Natural killer cell treated with Interleukin-12 subunit alpha and Interleukin-12 subunit beta and Interleukin-15 and Interleukin-18, amount 100 ng/mL, for 72 hours (primary cell): ENCODE results near the gene DSC2. TPM values are rescaled to one million over a fixed set of nuclear protein-coding genes. Genes with fewer than 3 reads are reported as not detected.
"Not testable (repeated sequence)": the region's sequence is repeated elsewhere in the genome, so short reads cannot be mapped to it uniquely, and the experiment has no call there.

Experiments used
- ATAC-seq, 2 donors: fragments of 150-1000 bp; cut with Tn5 transposase in 1 of 2; sonication (Bioruptor Pico), chemical (Tn5 transposase) in 1 of 2; 2 replicates each; pipeline ENCODE4 v1.10.0; 2021
- DNase-seq: peaks from one replicate; pipeline ENCODE4 v3.0.0; 2022; ENCODE audit warnings: low spot score
- H3K27ac Mint-ChIP-seq, 2 donors: 1 replicate in 1 of 2; 2 replicates in 1 of 2; pipeline ENCODE4 v1.8.0; 2022; ENCODE audit warnings: mixed read lengths in 2 of 2, mild to moderate bottlenecking in 1 of 2, moderate library complexity in 1 of 2
- H3K27me3 Mint-ChIP-seq, 2 donors: 1 replicate in 1 of 2; 2 replicates in 1 of 2; pipeline ENCODE4 v1.8.0; 2022; ENCODE audit warnings: mixed read lengths in 2 of 2
- H3K36me3 Mint-ChIP-seq: one replicate; pipeline ENCODE4 v1.8.0; 2022; ENCODE audit warnings: mixed read lengths
- H3K4me1 Mint-ChIP-seq, 2 donors: 1 replicate in 1 of 2; 2 replicates in 1 of 2; pipeline ENCODE4 v1.8.0; 2022; ENCODE audit warnings: low read depth in 2 of 2, mixed read lengths in 2 of 2, mild to moderate bottlenecking in 1 of 2
- H3K4me3 Mint-ChIP-seq: one replicate; pipeline ENCODE4 v1.8.0; 2022; ENCODE audit warnings: mixed read lengths
- H3K9me3 Mint-ChIP-seq: 2 replicates; pipeline ENCODE4 v1.8.0; 2022; ENCODE audit warnings: mixed read lengths
- total RNA-seq, 2 donors: library from RNA; stranded (reverse); gene quantifications; one replicate each; pipeline ENCODE4 v1.2.3, GENCODE V29; 2022

Gene DSC2
- total RNA-seq, result not detected

DNA sequence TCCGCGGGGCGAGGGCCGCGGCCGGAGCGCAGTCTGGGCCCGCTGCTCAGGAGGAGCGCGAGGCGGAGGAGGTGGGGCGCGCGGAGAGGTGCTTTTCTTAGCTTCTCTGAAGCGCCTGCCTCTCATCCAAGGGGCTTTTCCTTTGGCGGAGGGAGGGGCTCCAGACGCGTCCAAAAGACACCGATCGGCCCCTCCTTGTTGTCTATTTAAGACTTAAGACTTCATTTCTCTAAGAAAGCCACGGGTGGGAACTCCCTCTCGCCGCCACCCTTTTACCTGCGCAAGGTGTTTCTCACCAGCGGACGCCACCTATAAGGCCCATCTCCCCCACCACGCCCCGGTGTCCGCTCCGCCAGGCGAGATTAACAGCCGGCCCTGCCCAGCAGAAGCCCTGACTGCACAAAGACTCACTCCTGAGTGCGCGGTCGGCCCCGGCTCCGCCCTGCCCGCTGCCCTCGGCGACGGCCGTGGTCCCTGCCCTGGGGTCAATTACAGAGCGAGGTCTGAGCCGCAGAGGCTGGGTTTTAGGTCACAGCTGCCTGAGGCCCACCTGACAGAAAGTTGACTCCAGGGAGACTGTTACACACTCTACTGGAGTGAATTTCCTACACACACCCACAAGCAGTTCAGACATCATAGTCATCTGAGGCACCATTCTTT, at the start of gene DSC2:
Gene DSC2 (minus strand): TSS at position 397 of the 660 bp plus-strand sequence. CDS start 450 bp downstream, outside the sequence.
- Mint-ChIP-seq H3K27me3 (peaks cover 10 to 14% of the 10 kb centered on the region in 2 donors), H3K9me3 (peaks cover 9% of the 10 kb centered on the region), H3K4me1 (no peaks in the 10 kb centered on the region), H3K4me3 (no peak within 1 kb of the TSS), H3K36me3 (peaks cover 9% of the 10 kb centered on the region), H3K27ac (no peak within 1 kb of the TSS)
- no peak for ATAC-seq
- DNase-seq, result no peak

- no peaks in the 10 kb centered on the region for H3K36me3 Mint-ChIP-seq
- peaks cover 4% of the 10 kb centered on the region for H3K9me3 Mint-ChIP-seq
- DNase-seq (no peak), ATAC-seq (no peak)
- H3K27me3 Mint-ChIP-seq, result no peaks in the 10 kb centered on the region
- no peak overlapping the region for H3K27ac Mint-ChIP-seq
- no peak overlapping the region for H3K4me3 Mint-ChIP-seq
- H3K4me1 Mint-ChIP-seq, result no peaks in the 10 kb centered on the region
These were observed 47.1 kb upstream of the DSC2 start for GRCh38 chr18:31149351-31149750.

GRCh38 chr18:31148600-31148999, 46.4 kb upstream of the DSC2 start:
- H3K4me3 Mint-ChIP-seq, result no peak overlapping the region
- DNase-seq, result no peak
- no peak for ATAC-seq
- peaks cover 4% of the 10 kb centered on the region for H3K9me3 Mint-ChIP-seq
- no peaks in the 10 kb centered on the region for H3K27me3 Mint-ChIP-seq
- H3K4me1 Mint-ChIP-seq, result no peaks in the 10 kb centered on the region
- no peaks in the 10 kb centered on the region for H3K36me3 Mint-ChIP-seq
- H3K27ac Mint-ChIP-seq, result no peak overlapping the region

- Mint-ChIP-seq H3K4me1 (no peaks in the 10 kb centered on the region), H3K27me3 (no peaks in the 10 kb centered on the region), H3K36me3 (no peaks in the 10 kb centered on the region), H3K9me3 (peaks cover 4% of the 10 kb centered on the region), H3K4me3 (no peak overlapping the region), H3K27ac (no peak overlapping the region)
- ATAC-seq (no peak), DNase-seq (no peak)
These were observed 44.6 kb upstream of the DSC2 start for GRCh38 chr18:31146809-31147208.

DNA sequence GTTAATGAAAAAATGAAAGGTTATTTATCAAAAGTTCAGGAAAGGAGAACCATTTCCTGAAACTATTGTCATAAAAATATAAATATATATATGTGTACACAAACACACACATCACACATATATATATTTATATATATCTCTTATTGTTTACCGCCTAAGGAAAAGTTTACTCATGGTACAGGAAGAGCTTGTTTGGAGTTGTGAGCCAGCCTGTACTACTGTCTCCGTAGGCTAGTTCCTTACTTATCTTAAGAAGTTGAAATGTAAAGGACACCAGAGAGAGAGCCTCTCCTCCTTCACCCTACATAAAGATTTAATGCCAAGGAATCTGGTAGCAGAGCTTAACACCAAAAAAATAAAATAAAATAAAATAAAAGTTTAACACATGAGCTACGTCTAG, 40.8 kb upstream of the DSC2 start:
- ATAC-seq, result no peak
- Mint-ChIP-seq H3K27ac (no peak overlapping the region), H3K4me3 (no peak overlapping the region), H3K27me3 (no peaks in the 10 kb centered on the region), H3K9me3 (peaks cover 4% of the 10 kb centered on the region), H3K36me3 (no peaks in the 10 kb centered on the region), H3K4me1 (no peaks in the 10 kb centered on the region)
- DNase-seq, result no peak

DNA sequence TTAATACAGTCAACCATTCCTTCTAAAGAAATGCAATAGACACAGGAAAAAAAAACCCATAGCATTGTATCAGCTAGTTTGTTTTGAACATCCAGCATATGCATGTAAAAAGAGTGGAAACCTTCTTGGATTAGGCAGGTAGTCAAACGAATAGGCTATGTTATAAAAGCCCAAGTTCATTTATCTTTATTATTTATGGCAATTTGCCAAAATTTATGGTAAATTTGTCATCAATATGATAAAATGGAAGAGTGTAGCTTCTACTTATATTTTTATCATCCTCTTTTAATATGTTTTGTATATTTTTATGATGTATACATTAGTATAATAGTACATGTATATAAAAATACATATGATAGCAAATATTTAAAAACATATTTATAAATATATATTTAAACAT, 36.5 kb upstream of the DSC2 start:
- H3K27ac Mint-ChIP-seq, result no peak overlapping the region
- ATAC-seq (no peak), DNase-seq (no peak)
- no peaks in the 10 kb centered on the region for H3K36me3 Mint-ChIP-seq
- peaks cover 3% of the 10 kb centered on the region for H3K9me3 Mint-ChIP-seq
- no peak overlapping the region for H3K4me3 Mint-ChIP-seq
- no peaks in the 10 kb centered on the region for H3K4me1 Mint-ChIP-seq
- no peaks in the 10 kb centered on the region for H3K27me3 Mint-ChIP-seq

DNA sequence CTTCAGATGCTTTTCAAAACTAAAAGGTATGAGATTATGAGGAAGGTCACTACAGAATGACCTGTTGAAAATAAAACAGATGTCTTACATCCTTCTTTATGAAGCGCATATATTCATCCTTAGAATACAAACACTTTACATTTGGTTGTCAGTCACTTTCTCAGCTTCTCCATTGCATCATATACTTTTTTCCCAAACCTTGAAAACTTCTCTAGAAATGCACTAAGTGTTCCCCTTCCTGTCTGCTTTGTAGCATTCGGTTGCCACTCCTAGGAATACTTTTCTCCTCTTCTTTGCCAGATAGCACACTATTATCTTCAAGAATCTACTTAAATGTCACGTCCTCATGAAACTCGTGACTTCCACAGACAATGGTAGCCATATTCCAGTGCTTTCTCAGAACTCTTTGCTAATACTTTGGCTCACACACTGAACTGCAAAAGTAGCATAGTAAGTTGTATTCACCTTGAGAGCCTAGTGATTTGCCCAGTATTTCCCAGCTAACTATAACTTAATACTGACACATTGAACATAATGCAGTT, 32.8 kb upstream of the DSC2 start:
- Mint-ChIP-seq H3K36me3 (no peaks in the 10 kb centered on the region), H3K4me1 (no peaks in the 10 kb centered on the region), H3K9me3 (peaks cover 6% of the 10 kb centered on the region), H3K27ac (no peak overlapping the region), H3K4me3 (no peak overlapping the region), H3K27me3 (no peaks in the 10 kb centered on the region)
- DNase-seq (no peak), ATAC-seq (no peak)

- Mint-ChIP-seq H3K36me3 (no peaks in the 10 kb centered on the region), H3K27me3 (no peaks in the 10 kb centered on the region), H3K27ac (no peak overlapping the region), H3K9me3 (peaks cover 3% of the 10 kb centered on the region), H3K4me1 (no peaks in the 10 kb centered on the region), H3K4me3 (no peak overlapping the region)
- no peak for ATAC-seq
- DNase-seq, result no peak
These were observed 27.3 kb upstream of the DSC2 start for GRCh38 chr18:31129398-31130115.

GRCh38 chr18:31125878-31126277, 23.7 kb upstream of the DSC2 start:
- H3K4me1 Mint-ChIP-seq, result no peaks in the 10 kb centered on the region
- ATAC-seq (no peak), DNase-seq (no peak)
- H3K9me3 Mint-ChIP-seq, result no peaks in the 10 kb centered on the region
- H3K36me3 Mint-ChIP-seq, result no peaks in the 10 kb centered on the region
- H3K4me3 Mint-ChIP-seq, result no peak overlapping the region
- no peak overlapping the region for H3K27ac Mint-ChIP-seq
- no peaks in the 10 kb centered on the region for H3K27me3 Mint-ChIP-seq

DNA sequence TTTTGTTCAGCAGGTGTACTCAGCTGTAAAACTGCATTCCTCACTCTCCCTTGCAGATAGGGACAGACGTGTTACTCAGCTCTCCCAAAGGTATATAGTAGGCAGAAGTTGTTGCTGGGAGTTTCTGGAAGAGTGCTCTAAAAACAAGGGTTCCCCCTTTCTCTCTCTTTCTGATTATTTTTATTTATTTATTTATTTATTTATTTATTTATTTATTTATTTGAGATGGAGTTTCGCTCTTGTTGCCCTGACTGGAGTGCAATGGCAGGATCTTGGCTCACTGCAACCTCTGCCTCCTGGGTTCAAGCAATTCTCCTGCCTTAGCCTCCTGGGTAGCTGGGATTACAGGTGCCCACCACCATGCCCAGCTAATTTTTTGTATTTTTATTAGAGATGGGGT, 20.9 kb upstream of the DSC2 start:
- H3K4me1 Mint-ChIP-seq, H3K27ac Mint-ChIP-seq, H3K9me3 Mint-ChIP-seq, DNase-seq, ATAC-seq, H3K4me3 Mint-ChIP-seq, H3K36me3 Mint-ChIP-seq, H3K27me3 Mint-ChIP-seq: not testable (repeated sequence)

- no peak for DNase-seq
- H3K4me1 Mint-ChIP-seq, result no peaks in the 10 kb centered on the region
- ATAC-seq, result no peak
- no peaks in the 10 kb centered on the region for H3K27me3 Mint-ChIP-seq
- H3K9me3 Mint-ChIP-seq, result peaks cover 18% of the 10 kb centered on the region
- H3K27ac Mint-ChIP-seq, result no peak overlapping the region
- no peaks in the 10 kb centered on the region for H3K36me3 Mint-ChIP-seq
- H3K4me3 Mint-ChIP-seq, result no peak overlapping the region
These were observed 18.4 kb upstream of the DSC2 start for GRCh38 chr18:31120594-31120993.

GRCh38 chr18:31116853-31117595, 14.8 kb upstream of the DSC2 start:
- Mint-ChIP-seq H3K9me3 (peaks cover 18% of the 10 kb centered on the region), H3K27ac (no peak overlapping the region), H3K4me3 (no peak overlapping the region), H3K36me3 (no peaks in the 10 kb centered on the region), H3K27me3 (no peaks in the 10 kb centered on the region), H3K4me1 (no peaks in the 10 kb centered on the region)
- ATAC-seq, result no peak
- DNase-seq, result no peak

- ATAC-seq (no peak), DNase-seq (no peak)
- H3K4me1 Mint-ChIP-seq, result no peaks in the 10 kb centered on the region
- H3K27me3 Mint-ChIP-seq, result no peaks in the 10 kb centered on the region
- no peaks in the 10 kb centered on the region for H3K36me3 Mint-ChIP-seq
- H3K27ac Mint-ChIP-seq, result no peak overlapping the region
- peaks cover 8% of the 10 kb centered on the region for H3K9me3 Mint-ChIP-seq
- H3K4me3 Mint-ChIP-seq, result no peak overlapping the region
These were observed 10.6 kb upstream of the DSC2 start for GRCh38 chr18:31112804-31113203.

GRCh38 chr18:31105733-31106132, 3.5 kb upstream of the DSC2 start:
- Mint-ChIP-seq H3K9me3 (peaks cover 2% of the 10 kb centered on the region), H3K36me3 (no peaks in the 10 kb centered on the region), H3K4me3 (no peak overlapping the region), H3K4me1 (no peaks in the 10 kb centered on the region), H3K27ac (no peak overlapping the region), H3K27me3 (peaks cover 0 to 4% of the 10 kb centered on the region in 2 donors)
- ATAC-seq (no peak), DNase-seq (no peak)
